GM19239 (cell line): ENCODE data around the gene MRTFA.
"Not testable (repeated sequence)": the region's sequence is repeated elsewhere in the genome, so short reads cannot be mapped to it uniquely, and the experiment has no call there.

Source experiments
- DNase-seq: peaks from one replicate; pipeline ENCODE4 v3.0.0; 2011; ENCODE audit warnings: low spot score; ENCODE audit not compliant: insufficient read length
- FAIRE-seq: peaks from 2 replicates; lab custom pipeline; 2011; peaks lifted over from hg19 to GRCh38; lab: Jason Lieb, UNC

Gene MRTFA

DNA sequence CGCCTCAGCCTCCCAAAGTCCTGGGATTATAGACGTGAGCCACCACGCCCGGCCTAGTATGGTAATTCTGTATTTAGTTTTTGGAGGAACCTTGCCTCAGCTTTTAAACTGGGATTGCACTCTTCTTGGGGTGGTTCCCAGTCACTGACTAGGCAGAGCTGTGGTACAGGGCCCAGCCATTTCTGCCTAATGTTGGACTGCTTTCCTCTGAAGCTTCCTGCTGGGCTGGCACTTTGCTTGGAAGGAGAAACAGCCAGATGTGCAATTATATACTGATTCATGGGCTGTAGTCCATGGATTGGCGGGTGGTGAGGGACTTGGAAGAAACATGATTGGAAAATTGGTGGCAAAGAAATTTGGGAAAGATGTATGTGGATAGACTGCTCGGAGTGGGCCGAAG is 25.2 kb upstream of the MRTFA start:
- DNase-seq = no peak
- no peak for FAIRE-seq

DNA sequence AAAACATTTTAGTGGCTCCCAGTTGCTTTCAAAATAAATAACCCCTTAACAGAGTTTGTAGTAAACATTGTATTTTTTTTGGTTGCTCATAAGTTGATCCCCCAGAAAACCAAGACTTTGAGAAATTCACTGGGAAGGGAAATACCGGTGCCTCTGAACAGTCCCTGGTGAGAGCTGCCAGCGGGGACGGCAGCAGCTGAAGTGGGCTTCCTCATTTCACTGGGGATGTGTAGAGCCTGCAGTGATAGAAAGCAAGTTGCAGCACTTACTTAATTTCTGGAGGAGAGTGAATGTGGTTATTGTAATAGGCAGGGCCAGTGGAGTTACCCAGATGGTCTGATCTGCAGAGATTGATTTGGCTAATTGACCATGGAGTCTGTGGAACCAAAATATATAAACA is 24.2 kb upstream of the MRTFA start:
- DNase-seq = no peak
- FAIRE-seq = no peak

DNA sequence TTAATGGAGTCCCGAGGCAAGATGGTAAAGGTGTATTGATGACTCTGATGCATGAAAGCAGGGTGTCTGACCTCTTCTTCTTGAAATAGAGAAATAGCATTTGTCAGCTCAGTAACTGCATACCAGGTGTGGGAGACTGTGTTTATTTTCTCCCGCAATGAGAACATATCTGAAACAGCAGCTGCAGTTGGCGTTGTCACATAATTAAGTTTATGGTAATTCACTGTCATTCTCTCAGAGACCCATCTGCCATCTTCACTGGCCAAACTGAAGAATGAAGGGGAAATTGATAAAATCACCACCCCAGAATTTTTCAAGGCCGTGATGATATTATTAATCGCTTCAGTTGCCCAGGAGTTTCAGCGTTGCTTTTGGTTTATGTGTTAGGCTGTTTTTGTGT is 22.6 kb upstream of the MRTFA start:
- no peak for FAIRE-seq
- no peak for DNase-seq

DNA sequence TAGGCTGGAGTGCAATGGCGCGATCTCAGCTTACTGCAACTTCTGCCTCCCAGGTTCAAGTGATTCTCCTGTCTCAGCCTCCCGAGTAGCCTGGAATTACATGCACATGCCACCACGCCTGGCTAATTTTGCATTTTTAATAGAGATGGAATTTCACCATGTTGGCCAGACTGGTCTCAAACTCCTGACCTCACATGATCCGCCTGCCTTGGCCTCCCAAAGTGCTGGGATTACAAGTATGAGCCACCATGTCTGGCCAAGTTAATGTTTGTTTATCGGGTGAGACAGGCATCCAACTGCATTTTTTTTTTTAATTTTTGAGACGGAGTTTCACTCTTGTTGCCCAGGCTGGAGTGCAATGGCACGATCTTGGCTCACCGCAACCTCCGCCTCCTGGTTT is 20.1 kb upstream of the MRTFA start:
- not testable (repeated sequence) for FAIRE-seq, DNase-seq

DNA sequence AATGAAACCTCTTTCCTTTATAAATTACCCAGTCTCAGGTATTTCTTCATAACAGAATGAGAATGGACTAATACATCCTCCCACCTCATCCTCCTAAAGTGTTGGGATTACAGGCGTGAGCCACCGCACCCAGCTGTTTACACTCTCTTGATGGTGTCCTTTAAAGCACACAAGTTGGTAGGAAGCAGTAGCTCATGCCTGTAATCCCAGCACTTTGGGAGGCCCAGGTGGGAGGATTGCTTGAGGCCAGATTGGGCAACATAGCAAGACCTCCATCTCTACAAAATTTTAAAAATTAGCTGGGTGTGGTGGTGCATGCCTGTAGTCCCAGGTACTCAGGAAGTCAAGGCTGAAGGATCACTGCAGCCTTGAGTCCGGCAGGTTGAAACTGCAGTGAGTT is 19.4 kb upstream of the MRTFA start:
- DNase-seq, FAIRE-seq: not testable (repeated sequence)

DNA sequence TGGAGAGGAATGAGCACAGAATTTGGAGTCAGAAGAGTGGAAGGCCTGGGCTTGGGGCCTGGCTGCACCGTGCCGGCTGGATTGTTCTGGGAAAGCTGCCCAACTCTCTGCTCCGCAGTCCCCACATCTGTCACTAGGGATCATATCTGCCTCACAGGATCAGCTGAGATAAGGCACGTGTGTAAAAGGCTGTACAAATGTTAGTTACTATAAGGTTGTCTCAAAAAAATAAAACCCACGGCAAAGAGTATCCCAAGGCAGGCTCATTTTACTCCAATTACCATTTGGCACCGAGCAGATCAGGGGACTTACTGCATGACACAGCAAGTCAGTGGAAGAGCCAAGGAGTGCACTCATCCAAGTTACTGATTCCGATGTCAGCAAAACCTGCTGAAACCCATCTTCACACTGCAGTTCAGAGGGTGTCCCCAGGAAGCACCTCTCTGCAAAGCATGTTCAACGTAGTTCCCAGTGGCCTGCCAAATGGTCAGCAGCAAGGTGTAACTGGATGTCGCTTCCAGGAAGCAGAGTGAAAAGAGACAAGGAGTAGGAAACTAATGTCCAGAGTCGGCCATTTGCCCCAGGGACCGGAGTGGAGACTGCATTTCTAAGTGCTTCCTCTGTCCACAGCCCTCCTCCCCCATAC is 18.1 kb upstream of the MRTFA start:
- DNase-seq (no peak), FAIRE-seq (no peak)

DNA sequence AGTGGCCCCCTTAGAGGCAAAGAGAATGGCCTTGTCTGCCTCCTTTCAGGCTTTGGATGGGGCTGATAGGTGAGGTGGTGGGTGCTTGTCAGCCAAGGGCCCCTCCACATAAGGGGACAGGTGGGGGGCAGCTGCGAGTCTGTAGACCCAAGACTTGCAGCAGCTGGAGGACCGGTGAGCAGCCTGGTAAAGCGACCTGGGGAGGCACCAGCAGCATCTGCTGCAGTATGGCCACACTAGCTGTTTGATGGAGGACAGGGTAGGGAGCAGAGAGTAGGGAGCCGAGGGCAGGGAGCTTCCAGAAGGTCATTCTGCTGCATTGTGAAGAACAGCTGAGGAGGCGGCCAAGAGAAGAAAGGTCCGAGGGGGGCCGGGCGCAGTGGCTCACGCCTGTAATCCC is 16.8 kb upstream of the MRTFA start:
- no peak for FAIRE-seq
- DNase-seq = no peak

DNA sequence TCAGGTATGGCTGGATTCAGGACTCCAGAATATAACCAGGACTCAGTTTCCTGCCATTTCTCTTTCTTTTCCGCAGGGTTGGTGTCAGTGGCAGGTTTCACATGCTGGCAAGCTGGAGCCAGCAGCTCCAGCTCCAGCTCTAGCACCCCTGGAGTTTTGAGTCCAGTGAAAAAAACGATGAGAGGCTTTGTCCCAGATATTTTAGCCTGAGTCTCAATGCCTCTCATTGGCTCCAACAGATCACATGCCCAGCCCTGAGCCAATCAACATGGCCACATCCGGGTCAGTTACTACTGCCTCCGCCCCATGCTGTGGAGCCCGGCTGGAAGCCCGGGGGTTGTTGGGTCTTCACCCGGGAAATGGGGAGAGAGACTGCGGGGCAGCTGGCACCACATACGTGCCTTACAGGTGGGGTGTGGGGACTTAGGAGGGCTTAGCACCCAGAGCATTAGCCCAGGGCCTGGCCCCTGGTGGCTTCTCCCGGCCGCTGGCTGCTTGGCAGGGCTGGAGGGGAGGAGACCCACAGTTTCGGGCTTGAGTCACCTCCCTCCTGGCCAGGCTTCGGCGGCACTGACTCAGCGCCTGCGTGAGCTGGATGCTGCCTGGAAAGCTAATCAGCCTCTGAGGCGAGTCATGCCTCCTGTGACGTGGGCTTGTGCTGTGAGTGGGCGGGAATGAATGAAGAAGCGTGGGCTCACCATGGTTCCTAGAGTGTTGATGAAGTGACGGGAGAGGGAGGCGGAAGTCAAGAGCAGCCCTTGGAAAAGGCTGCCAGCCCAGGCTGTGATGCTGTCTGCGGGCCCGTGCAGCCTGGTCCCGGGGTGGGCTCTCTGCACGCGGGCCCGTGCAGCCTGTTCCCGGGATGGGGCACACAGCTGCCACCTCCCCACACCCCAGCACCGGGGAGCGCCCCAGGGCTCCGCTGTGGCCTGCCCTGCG is 15.3 kb upstream of the MRTFA start:
- FAIRE-seq (peak; percentile 80), DNase-seq (peak; percentile 40)

DNA sequence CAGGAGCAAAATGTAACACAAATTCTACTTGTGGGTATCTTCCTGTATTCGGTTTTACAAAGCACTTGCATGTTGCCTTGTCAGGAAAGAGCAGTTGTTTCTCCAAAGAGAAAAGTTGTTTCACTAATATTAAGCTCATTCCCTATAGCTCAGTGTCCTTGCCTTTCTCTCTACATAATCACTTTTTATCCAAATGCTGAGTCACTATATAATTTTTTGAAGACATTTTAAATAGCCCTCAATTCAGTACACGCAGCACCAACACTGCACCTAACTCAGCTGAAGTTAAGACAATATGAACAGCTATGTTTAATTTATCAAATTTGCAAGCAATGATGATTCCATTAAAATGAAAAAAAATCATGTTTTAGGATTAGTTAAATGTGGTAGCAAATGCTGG is 14.5 kb upstream of the MRTFA start:
- FAIRE-seq = no peak

DNA sequence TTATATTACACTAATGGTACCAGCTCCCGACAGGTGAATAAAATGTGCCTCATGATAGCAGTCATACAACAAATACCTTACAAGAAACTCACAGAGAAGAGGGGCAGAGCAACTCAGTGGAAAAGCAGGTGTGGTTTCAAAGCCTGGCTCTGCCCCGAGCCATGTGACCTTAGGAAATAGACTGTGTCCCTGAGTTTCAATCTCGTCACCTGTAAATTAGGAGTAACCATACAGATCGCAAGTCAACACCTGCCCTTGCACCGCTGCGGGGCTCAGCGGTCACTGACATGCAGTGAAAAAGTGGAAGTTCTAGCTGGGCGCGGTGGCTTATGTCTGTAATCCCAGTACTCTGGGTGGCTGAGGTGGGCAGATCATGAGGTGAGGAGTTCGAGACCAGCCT is 11.9 kb upstream of the MRTFA start:
- FAIRE-seq (no peak), DNase-seq (no peak)

More for the DNA sequence above, 14.5 kb upstream of the MRTFA start:
- no peak for DNase-seq

DNA sequence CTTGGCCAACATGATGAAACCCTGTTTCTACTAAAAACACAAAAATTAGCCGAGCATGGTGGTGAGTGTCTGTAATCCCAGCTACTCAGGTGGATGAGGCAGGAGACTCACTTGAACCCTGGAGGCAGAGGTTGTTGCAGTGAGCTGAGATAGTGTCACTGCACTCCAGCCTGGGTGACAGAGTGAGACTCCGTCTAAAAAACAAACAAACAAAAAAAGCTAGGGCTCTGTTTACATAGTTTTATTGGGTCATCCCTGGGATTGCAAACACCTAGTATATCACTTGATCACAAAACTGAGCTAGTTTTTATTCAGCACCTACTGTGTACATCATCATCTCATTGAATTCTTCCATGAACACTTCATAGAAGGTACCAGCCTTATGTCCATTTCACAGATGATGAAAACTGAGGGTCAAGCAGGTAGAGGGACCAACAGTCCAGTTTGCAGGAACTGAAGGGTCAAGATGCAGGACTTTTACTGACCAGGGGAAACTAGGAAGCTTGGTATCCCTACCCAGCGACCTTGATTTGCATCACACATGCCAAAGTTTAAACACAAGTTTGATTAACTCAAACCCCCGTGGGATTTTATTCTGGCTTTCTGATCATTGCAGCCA is 9.2 kb upstream of the MRTFA start:
- DNase-seq (no peak), FAIRE-seq (no peak)

DNA sequence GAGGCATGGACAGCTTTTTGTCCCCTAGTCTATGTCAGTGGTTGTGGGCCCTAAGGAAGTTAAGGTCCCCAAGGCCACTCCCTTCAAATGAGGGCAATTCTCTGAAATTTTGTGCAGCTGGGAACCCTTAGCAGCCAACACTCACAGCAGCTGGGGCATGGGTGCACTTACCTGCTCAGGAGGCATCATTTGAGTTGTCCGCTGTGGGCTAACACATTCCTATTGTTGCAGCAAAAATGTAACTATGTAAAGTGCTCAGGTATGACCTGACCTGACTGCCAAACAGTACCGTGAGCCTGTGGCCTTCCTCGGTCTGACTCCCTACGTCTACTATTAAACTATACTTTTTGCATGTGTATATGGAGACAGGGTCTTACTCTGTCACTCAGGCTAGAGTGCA is 5.8 kb upstream of the MRTFA start:
- FAIRE-seq = no peak
- DNase-seq = no peak

DNA sequence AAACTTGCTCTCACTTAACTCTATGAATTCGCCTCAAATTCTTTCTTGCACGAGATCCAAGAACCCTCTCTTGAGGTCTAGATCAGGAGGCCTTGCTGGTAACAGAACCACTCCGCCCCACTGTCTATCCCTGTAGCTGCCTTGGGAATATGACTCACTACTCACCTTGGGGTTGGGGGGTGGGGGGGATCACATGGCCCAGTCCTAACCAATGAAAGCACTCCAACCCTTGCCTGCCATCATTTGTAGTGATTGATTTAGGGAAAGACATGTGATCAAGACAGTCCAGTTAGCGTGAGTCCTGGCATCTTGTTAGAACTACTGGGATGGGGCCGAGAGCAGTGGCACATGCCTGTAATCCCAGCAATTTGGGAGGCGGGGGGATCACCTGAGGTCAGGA is 4.8 kb upstream of the MRTFA start:
- no peak for FAIRE-seq
- DNase-seq = no peak

DNA sequence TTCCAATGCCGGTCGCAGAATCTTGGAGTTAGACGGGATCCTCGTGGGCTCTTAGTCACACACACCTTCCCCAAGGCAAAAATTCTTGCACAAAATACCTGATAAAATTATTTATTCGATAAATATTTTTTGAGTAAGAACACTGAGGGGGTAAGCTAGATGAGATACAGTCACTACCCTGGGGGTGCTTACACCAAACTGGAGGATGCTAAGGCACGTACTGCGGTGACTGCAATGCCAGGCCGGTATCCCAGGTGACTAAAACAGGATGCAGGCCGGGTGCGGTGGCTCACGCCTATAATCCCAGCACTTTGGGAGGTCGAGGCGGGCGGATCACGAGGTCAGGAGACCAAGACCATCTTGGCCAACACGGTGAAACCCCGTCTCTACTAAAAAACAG is 1.7 kb upstream of the MRTFA start:
- DNase-seq = no peak
- FAIRE-seq = no peak

DNA sequence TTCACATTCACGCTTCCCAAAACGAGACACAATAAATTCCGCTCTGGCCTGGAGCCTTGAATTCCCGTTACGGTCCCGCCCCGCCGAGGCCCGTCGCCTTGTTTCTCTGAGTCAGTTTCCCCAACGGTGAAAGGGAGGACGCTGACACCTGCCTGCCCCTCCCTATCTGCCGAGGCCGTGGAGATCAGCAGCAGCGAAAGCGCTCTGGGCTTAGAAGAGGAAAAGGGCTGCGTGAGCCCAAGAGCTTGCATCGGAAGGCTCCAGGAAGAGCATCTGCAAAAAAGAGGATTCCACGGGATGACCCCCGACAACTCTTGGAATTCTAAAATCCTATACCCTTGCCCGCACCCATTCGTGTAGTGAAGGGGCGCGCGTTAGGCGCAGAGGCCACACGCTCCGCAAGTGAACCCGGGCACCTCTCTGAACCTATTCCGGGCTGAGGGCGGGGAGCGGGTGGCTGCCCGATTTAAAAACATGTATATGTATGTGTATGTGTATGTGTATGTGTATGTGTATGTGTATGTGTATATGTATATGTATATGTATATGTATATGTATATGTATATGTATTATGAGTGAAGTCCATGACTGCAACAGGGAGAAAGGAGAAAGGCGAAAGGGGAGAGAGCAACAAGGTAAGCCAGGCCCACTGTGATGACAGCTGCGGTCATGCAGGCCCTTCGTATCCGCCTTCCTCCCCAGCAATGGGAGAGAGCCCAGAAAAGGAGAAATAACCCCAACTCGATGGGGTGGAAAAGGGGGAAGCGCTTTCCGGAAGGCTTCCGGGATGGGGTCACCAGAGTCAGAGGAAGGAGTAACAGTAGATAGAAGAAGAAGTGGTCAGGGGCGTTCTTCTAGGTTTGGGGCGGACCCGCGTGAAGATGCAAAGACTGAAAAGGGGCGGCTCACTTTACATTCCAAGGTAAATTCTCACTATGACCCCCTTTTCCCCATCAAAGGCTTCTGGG is 948 bp upstream of the MRTFA start:
- DNase-seq = no peak
- peak; percentile 67 for FAIRE-seq

DNA sequence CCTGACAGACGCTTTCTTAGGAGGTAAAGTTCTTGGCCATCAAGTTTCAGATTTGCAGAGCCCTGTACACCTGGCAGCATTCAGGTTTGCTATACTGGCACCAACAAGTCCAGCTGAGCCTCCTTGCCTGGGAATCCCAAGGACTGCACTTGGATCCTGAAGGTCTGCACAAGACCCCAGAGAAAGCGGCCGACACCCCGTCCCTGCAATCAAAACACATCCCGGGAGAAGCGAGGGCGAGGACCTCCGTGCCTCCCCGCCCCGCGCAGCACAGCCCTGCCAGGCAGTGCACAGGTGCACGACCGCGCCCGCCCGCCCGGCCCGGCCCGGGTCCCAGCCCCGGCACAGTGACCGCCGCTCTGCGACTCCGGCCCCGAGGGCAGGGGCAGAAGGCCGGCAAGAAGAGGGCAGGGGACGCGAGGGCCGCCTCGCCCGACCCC is 559 bp downstream of the MRTFA start:
- DNase-seq (no peak), FAIRE-seq (no peak)

DNA sequence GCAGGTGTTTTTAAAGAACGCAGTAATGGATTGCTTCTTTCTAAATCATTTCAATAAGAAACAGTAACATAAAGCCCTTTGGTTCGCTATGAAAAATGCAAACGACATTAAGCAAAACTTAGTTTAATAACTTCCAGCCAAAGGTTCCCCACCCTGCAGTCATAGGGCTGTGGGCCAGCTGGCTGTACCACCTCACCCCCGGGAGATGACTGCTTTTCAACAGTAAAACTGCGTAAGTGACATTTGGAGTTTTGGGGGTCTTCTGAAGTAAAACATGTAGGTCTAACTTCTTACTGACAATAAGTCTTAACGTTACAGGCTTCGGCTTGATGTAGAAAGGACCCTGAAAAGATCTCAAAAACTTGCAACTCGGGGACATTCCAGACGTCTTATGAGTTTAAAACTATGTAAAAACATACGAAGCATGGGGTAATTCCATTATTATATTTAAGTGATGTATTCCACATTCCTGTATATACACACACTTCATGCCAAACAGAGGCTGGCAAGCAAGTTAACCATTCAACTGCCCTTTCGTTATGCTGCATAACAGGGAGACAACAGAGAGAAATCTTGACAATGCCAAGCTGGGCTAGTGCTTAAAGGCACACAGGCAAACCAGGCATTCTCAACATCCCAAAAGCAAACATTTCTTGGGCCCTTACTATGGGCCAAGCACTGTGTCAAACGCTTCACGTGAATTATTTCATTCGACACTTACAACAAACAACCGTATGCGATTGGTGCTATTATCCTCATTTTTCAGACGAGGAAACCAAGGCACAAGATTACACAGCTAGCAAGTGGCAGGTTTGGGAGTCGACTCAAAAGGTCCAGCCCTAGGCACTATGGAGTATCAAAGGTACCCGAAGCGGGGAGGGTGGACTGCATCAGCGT is 1.2 kb downstream of the MRTFA start:
- DNase-seq = no peak
- FAIRE-seq = no peak

DNA sequence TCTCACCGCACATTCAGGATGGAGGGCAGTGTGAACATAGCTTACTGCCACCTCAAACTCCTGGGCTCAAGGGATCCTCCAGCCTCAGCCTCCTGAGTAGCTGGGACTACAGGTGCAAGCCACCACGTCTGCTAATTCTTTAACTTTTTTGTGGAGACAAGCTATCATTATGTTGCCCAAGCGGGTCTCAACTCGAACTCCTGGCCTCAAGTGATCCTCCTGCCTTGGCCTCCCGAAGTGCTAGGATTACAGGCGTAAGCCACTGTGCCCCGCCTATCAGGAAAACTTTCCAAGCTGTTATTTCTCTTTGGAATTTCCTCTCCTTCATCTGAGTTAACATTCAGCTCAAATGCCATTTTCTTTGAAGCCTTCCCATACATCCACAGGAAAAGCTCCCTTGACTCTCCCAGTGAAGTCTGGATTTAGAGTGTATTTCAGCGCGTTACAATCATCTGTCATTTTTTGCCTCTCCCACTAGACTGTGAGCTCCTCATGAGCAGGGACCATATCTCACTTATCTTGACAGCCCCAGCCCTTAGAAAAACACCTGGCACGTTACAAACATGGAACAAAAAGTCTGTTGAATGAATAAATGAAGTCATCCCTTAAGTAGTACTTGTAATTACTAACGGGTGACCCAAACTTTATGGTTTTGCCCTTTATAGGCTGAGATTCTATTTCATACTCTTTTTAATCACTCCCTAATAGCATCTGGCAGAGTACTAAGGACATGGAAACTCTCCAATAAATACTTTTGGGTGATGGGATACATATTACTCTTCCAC is 2.2 kb downstream of the MRTFA start:
- no peak for FAIRE-seq
- DNase-seq = no peak
